T-helper 1 cell (primary cell): ENCODE results near the gene ARSK.

Experiments
- DNase-seq, 5 donors: peaks; one replicate each; pipeline ENCODE4 v3.0.0-alpha.2; 2012 to 2020

Gene ARSK

DNA sequence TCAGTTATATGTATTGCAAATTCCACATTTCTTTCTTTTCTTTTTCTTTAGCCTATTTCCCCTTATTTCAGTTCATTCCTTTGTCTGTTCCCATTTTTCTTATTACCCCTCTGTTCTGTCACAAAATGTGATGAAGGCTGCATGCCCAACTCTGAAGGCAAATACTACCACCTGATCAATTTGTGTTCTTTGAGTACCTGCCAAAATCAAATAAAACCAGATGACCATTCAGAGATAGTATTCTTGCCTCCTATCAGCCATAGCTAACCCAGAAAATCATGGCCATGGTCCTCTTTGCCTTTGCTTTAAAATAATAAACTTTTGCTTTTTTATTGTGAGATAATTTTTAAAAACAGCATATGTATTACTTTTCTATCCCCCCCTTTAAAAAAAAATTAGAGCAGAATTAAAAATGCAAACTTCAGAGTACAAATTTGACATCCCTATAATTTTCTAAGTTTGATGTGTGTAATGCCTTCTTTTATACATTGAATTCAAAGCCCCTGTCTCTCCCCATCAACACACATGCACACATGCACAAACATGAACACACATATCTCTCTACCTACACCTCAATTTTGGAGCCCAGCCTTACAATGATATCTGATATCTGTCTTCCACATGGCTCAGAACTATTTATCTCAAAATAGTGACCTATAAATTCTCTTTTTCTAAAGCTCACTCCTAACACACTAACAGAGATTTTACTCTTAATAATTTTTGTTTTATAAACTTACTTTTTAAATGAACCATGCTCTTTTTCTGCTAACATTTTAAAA is 95.1 kb downstream of the ARSK start:
- DNase-seq = no peak

- no peak for DNase-seq
Measured at GRCh38 chr5:95652849-95653248, 97.9 kb downstream of the ARSK start.

DNA sequence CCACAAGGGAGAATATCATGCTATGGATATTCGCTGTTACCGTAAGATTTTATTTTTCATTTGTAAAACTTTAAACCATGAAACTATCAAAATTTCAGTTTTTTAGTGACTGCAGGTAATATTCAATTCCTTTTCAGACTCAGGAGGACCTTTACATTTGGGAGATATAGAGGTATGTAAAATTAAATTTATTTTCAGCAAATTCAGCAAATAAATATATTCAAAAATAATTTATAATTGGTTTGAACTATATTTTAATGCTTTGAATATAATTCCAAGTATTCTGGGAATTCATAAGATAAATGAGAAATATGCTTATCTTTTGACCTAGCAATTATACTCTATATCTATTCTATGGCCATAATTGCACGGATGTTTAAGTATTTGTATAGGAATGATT is 99.3 kb downstream of the ARSK start:
- DNase-seq = no peak
